ENCODE results near the gene MAGI1. TPM values are rescaled to one million over a fixed set of nuclear protein-coding genes. Genes with fewer than 3 reads are reported as not detected.

Gene MAGI1
- total RNA-seq, 1 donor from 2014 or later, result 101 TPM

GRCh38 chr3:65445573-65446169 is 593.0 kb downstream of the MAGI1 start:
- no peak for DNase-seq

GRCh38 chr3:65444447-65444815 is 594.3 kb downstream of the MAGI1 start:
- DNase-seq, result no peak

- no peak for DNase-seq
Measured at GRCh38 chr3:65443739-65444446, 594.8 kb downstream of the MAGI1 start.

GRCh38 chr3:65439641-65440284 is 599.0 kb downstream of the MAGI1 start:
- DNase-seq, result peak; percentile 78

GRCh38 chr3:65438612-65439011 is 600.1 kb downstream of the MAGI1 start:
- no peak for DNase-seq

GRCh38 chr3:65438096-65438495 is 600.6 kb downstream of the MAGI1 start:
- DNase-seq, result no peak

GRCh38 chr3:65436580-65436979 is 602.1 kb downstream of the MAGI1 start:
- peak; percentile 52 for DNase-seq

- DNase-seq, result peak; percentile 8
Measured at GRCh38 chr3:65433480-65433879, 605.2 kb downstream of the MAGI1 start.

GRCh38 chr3:65432388-65433003 is 606.2 kb downstream of the MAGI1 start:
- DNase-seq, result no peak

GRCh38 chr3:65425880-65426279 is 612.8 kb downstream of the MAGI1 start:
- DNase-seq, result peak; percentile 44

GRCh38 chr3:65422154-65422553 is 616.6 kb downstream of the MAGI1 start:
- no peak for DNase-seq

- no peak for DNase-seq
Measured at GRCh38 chr3:65419233-65419632, 619.5 kb downstream of the MAGI1 start.

GRCh38 chr3:65413891-65414290 is 624.8 kb downstream of the MAGI1 start:
- DNase-seq, result no peak

GRCh38 chr3:65412588-65412987 is 626.1 kb downstream of the MAGI1 start:
- DNase-seq, result peak; percentile 67

- DNase-seq, result peak; percentile 31
Measured at GRCh38 chr3:65411367-65411766, 627.4 kb downstream of the MAGI1 start.

- DNase-seq, result no peak
Measured at GRCh38 chr3:65409176-65409569, 629.5 kb downstream of the MAGI1 start.

GRCh38 chr3:65408531-65409175 is 630.1 kb downstream of the MAGI1 start:
- DNase-seq, result peak; percentile 75

- DNase-seq, result no peak
Measured at GRCh38 chr3:65406470-65406869, 632.2 kb downstream of the MAGI1 start.

- DNase-seq, result peak; percentile 47
Measured at GRCh38 chr3:65402597-65402996, 636.1 kb downstream of the MAGI1 start.

GRCh38 chr3:65401359-65402305 is 637.1 kb downstream of the MAGI1 start:
- DNase-seq, result no peak

GRCh38 chr3:65400899-65401298 is 637.8 kb downstream of the MAGI1 start:
- no peak for DNase-seq

GRCh38 chr3:65398953-65399352 is 639.8 kb downstream of the MAGI1 start:
- DNase-seq, result peak; percentile 82
